ENCODE results near the gene ISG20.

Gene ISG20

GRCh38 chr15:88638626-88639372 lies at the start of gene ISG20:
ISG20 (plus strand) TSS chr15:88639016; CDS start chr15:88639367, 351 bp downstream.
- no peaks in the 10 kb centered on the region for H3K27me3 ChIP-seq (ENCODE audit: control insufficient read depth, insufficient read depth, low read length)

GRCh38 chr15:88590759-88591158 lies 48.1 kb upstream of the ISG20 start:
- Histone ChIP-seq H3K4me3 (ENCODE audit: low read length) (no peak overlapping the region), H3K9ac (ENCODE audit: low read length) (no peak overlapping the region), H3K4me1 (ENCODE audit: control insufficient read depth, insufficient read depth, low read length) (no peaks in the 10 kb centered on the region), H3K36me3 (ENCODE audit: control insufficient read depth, insufficient read depth, low read length) (no peaks in the 10 kb centered on the region), H3K9me3 (ENCODE audit: control insufficient read depth, low read length) (no peaks in the 10 kb centered on the region), H3K27me3 (ENCODE audit: control insufficient read depth, insufficient read depth, low read length) (no peaks in the 10 kb centered on the region)

More at GRCh38 chr15:88638626-88639372, at the start of gene ISG20:
- H3K4me3 ChIP-seq (ENCODE audit: low read length): peak within 1 kb of the TSS; percentile 70
- H3K9me3 ChIP-seq (ENCODE audit: control insufficient read depth, low read length): no peaks in the 10 kb centered on the region
- peak within 1 kb of the TSS; percentile 92 for H3K9ac ChIP-seq (ENCODE audit: low read length)
- peaks cover 53% of the 10 kb centered on the region for H3K4me1 ChIP-seq (ENCODE audit: control insufficient read depth, insufficient read depth, low read length)
- H3K36me3 ChIP-seq (ENCODE audit: control insufficient read depth, insufficient read depth, low read length): no peaks in the 10 kb centered on the region

GRCh38 chr15:88591384-88591783 lies 47.4 kb upstream of the ISG20 start:
- Histone ChIP-seq H3K4me3 (ENCODE audit: low read length) (no peak overlapping the region), H3K4me1 (ENCODE audit: control insufficient read depth, insufficient read depth, low read length) (no peaks in the 10 kb centered on the region), H3K27me3 (ENCODE audit: control insufficient read depth, insufficient read depth, low read length) (no peaks in the 10 kb centered on the region), H3K36me3 (ENCODE audit: control insufficient read depth, insufficient read depth, low read length) (no peaks in the 10 kb centered on the region), H3K9ac (ENCODE audit: low read length) (no peak overlapping the region), H3K9me3 (ENCODE audit: control insufficient read depth, low read length) (no peaks in the 10 kb centered on the region)

GRCh38 chr15:88603885-88604284 lies 34.9 kb upstream of the ISG20 start:
- H3K9ac ChIP-seq (ENCODE audit: low read length): peak overlapping the region; percentile 43
- H3K4me3 ChIP-seq (ENCODE audit: low read length): no peak overlapping the region
- H3K27me3 ChIP-seq (ENCODE audit: control insufficient read depth, insufficient read depth, low read length): peaks cover 49% of the 10 kb centered on the region

GRCh38 chr15:88604381-88605188 lies 34.2 kb upstream of the ISG20 start:
- no peak overlapping the region for H3K4me3 ChIP-seq (ENCODE audit: low read length)
- H3K27me3 ChIP-seq (ENCODE audit: control insufficient read depth, insufficient read depth, low read length): peaks cover 51% of the 10 kb centered on the region

More at GRCh38 chr15:88603885-88604284, 34.9 kb upstream of the ISG20 start:
- Histone ChIP-seq H3K4me1 (ENCODE audit: control insufficient read depth, insufficient read depth, low read length) (no peaks in the 10 kb centered on the region), H3K36me3 (ENCODE audit: control insufficient read depth, insufficient read depth, low read length) (no peaks in the 10 kb centered on the region), H3K9me3 (ENCODE audit: control insufficient read depth, low read length) (no peaks in the 10 kb centered on the region)

GRCh38 chr15:88605189-88606069 lies 33.4 kb upstream of the ISG20 start:
- Histone ChIP-seq H3K9me3 (ENCODE audit: control insufficient read depth, low read length) (no peaks in the 10 kb centered on the region), H3K4me1 (ENCODE audit: control insufficient read depth, insufficient read depth, low read length) (no peaks in the 10 kb centered on the region), H3K4me3 (ENCODE audit: low read length) (no peak overlapping the region), H3K9ac (ENCODE audit: low read length) (no peak overlapping the region), H3K36me3 (ENCODE audit: control insufficient read depth, insufficient read depth, low read length) (no peaks in the 10 kb centered on the region), H3K27me3 (ENCODE audit: control insufficient read depth, insufficient read depth, low read length) (peaks cover 51% of the 10 kb centered on the region)

More at GRCh38 chr15:88604381-88605188, 34.2 kb upstream of the ISG20 start:
- Histone ChIP-seq H3K36me3 (ENCODE audit: control insufficient read depth, insufficient read depth, low read length) (no peaks in the 10 kb centered on the region), H3K9me3 (ENCODE audit: control insufficient read depth, low read length) (no peaks in the 10 kb centered on the region), H3K4me1 (ENCODE audit: control insufficient read depth, insufficient read depth, low read length) (no peaks in the 10 kb centered on the region), H3K9ac (ENCODE audit: low read length) (peak overlapping the region; percentile 43)

GRCh38 chr15:88606070-88606794 lies 32.6 kb upstream of the ISG20 start:
- Histone ChIP-seq H3K4me3 (ENCODE audit: low read length) (no peak overlapping the region), H3K9ac (ENCODE audit: low read length) (no peak overlapping the region), H3K36me3 (ENCODE audit: control insufficient read depth, insufficient read depth, low read length) (no peaks in the 10 kb centered on the region), H3K4me1 (ENCODE audit: control insufficient read depth, insufficient read depth, low read length) (no peaks in the 10 kb centered on the region), H3K9me3 (ENCODE audit: control insufficient read depth, low read length) (no peaks in the 10 kb centered on the region), H3K27me3 (ENCODE audit: control insufficient read depth, insufficient read depth, low read length) (peaks cover 51% of the 10 kb centered on the region)

GRCh38 chr15:88607951-88608350 lies 30.9 kb upstream of the ISG20 start:
- Histone ChIP-seq H3K4me1 (ENCODE audit: control insufficient read depth, insufficient read depth, low read length) (no peaks in the 10 kb centered on the region), H3K4me3 (ENCODE audit: low read length) (no peak overlapping the region), H3K9ac (ENCODE audit: low read length) (no peak overlapping the region), H3K9me3 (ENCODE audit: control insufficient read depth, low read length) (no peaks in the 10 kb centered on the region), H3K36me3 (ENCODE audit: control insufficient read depth, insufficient read depth, low read length) (no peaks in the 10 kb centered on the region), H3K27me3 (ENCODE audit: control insufficient read depth, insufficient read depth, low read length) (peaks cover 51% of the 10 kb centered on the region)

- no peaks in the 10 kb centered on the region for H3K36me3 ChIP-seq (ENCODE audit: control insufficient read depth, insufficient read depth, low read length)
- no peaks in the 10 kb centered on the region for H3K4me1 ChIP-seq (ENCODE audit: control insufficient read depth, insufficient read depth, low read length)
- H3K9me3 ChIP-seq (ENCODE audit: control insufficient read depth, low read length): no peaks in the 10 kb centered on the region
- peaks cover 48% of the 10 kb centered on the region for H3K27me3 ChIP-seq (ENCODE audit: control insufficient read depth, insufficient read depth, low read length)
- H3K4me3 ChIP-seq (ENCODE audit: low read length): no peak overlapping the region
- H3K9ac ChIP-seq (ENCODE audit: low read length): no peak overlapping the region
These were observed 30.1 kb upstream of the ISG20 start for GRCh38 chr15:88608607-88609181.

GRCh38 chr15:88609344-88610090 lies 29.3 kb upstream of the ISG20 start:
- no peak overlapping the region for H3K4me3 ChIP-seq (ENCODE audit: low read length)
- H3K9me3 ChIP-seq (ENCODE audit: control insufficient read depth, low read length): no peaks in the 10 kb centered on the region
- peaks cover 3% of the 10 kb centered on the region for H3K4me1 ChIP-seq (ENCODE audit: control insufficient read depth, insufficient read depth, low read length)
- H3K9ac ChIP-seq (ENCODE audit: low read length): no peak overlapping the region
- H3K27me3 ChIP-seq (ENCODE audit: control insufficient read depth, insufficient read depth, low read length): peaks cover 40% of the 10 kb centered on the region
- H3K36me3 ChIP-seq (ENCODE audit: control insufficient read depth, insufficient read depth, low read length): no peaks in the 10 kb centered on the region
